Mucosa of stomach (tissue), 1 donor: Measurements from ENCODE around the gene NUP153.
"Not testable (repeated sequence)": the region's sequence is repeated elsewhere in the genome, so short reads cannot be mapped to it uniquely, and the experiment has no call there.

Experiments used
- H3K27me3 ChIP-seq: one replicate; pipeline ENCODE4 v1.7.0; 2013; ENCODE audit warnings: mild to moderate bottlenecking, low read length; ENCODE audit not compliant: control insufficient read depth, insufficient read depth
- H3K36me3 ChIP-seq: one replicate; pipeline ENCODE4 v1.7.0; 2013; ENCODE audit warnings: low read length; ENCODE audit not compliant: control insufficient read depth, insufficient read depth
- H3K4me1 ChIP-seq: one replicate; pipeline ENCODE4 v1.7.0; 2013; ENCODE audit warnings: mild to moderate bottlenecking, low read length; ENCODE audit not compliant: control insufficient read depth, insufficient read depth
- H3K4me3 ChIP-seq: one replicate; pipeline ENCODE4 v1.7.0; 2013; ENCODE audit warnings: low read length
- H3K9ac ChIP-seq: one replicate; pipeline ENCODE4 v1.7.0; 2013; ENCODE audit warnings: mild to moderate bottlenecking, low read length, moderate library complexity
- H3K9me3 ChIP-seq: one replicate; pipeline ENCODE4 v1.7.0; 2013; ENCODE audit warnings: mild to moderate bottlenecking, low read length, moderate library complexity; ENCODE audit not compliant: control insufficient read depth
- donor health status: Pancreatic carcinoma.

Gene NUP153

DNA sequence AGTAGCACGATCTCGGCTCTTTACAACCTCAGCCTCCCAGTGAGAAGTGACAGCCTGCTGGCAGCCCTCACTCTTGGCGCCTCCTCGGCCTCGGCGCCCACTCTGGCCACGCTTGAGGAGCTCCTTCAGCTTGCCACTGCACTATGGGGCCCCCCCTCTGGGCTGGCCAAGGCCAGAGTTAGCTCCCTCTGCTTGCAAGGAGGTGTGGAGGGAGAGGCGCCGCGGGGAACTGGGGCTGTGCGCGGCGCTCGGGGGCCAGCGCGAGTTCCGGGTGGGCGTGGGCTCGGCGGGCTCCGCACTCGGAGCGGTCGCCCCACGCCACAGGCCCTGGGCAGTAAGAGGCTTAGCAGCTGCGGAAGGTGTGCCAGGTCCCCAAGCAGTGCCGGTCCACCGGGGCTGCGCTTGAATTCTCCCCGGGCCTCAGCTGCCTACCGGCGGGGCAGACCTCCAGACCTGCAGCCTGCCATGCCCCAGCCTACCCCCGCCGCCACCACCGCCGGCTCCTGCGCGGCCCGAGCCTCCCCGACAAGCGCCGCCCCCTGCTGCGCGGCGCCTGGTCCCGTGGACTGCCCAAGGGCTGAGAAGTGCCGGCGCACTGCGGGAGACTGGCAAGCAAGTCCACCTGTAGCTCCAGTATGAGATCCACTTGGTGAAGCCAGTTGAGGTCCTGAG, 22.0 kb upstream of the NUP153 start:
- Histone ChIP-seq H3K4me3 (no peak overlapping the region), H3K9ac (no peak overlapping the region), H3K9me3 (no peaks in the 10 kb centered on the region), H3K27me3 (no peaks in the 10 kb centered on the region), H3K4me1 (no peaks in the 10 kb centered on the region), H3K36me3 (no peaks in the 10 kb centered on the region)

DNA sequence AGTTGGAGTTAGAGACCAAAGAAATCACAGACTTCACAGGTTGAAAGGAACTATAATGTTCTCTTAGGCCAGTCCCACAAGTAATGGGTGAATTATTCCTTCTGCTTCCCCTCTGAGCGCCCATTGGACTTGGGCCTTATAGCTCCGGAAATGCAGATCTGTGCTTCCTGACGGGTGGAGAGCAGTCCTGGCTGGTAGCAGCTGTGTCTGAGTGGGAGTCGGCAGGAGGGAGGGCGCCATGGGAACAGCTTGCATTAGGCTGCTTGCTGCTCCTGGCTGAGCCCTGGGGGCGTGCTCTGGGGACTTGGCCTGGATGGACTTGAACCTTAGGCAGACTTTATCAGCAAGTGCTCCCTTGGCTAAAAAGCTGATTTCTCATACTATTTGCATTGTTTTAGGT, 18.4 kb upstream of the NUP153 start:
- Histone ChIP-seq H3K36me3 (no peaks in the 10 kb centered on the region), H3K4me3 (no peak overlapping the region), H3K4me1 (no peaks in the 10 kb centered on the region), H3K9me3 (no peaks in the 10 kb centered on the region), H3K27me3 (no peaks in the 10 kb centered on the region), H3K9ac (no peak overlapping the region)

DNA sequence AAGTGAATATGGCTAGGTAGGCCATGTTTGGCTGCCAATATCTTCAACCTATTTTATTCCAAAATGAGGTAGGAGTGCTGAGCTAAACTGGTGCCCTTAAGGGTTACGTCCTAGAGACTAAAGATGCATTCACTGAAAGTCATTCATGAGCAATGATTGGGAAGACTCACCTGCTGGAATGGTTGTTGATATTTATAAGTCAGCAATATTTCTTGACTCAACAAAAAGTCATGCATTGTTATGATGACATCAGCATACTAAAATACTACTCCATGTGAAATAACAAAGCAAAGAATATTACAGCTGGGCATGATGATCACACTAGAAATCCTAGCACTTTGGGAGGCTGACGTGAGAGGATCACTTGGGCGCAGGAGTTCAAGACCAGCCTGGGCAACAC, 17.6 kb upstream of the NUP153 start:
- H3K36me3 ChIP-seq = no peaks in the 10 kb centered on the region
- no peak overlapping the region for H3K4me3 ChIP-seq
- no peak overlapping the region for H3K9ac ChIP-seq
- no peaks in the 10 kb centered on the region for H3K9me3 ChIP-seq
- H3K4me1 ChIP-seq = no peaks in the 10 kb centered on the region
- H3K27me3 ChIP-seq = no peaks in the 10 kb centered on the region

DNA sequence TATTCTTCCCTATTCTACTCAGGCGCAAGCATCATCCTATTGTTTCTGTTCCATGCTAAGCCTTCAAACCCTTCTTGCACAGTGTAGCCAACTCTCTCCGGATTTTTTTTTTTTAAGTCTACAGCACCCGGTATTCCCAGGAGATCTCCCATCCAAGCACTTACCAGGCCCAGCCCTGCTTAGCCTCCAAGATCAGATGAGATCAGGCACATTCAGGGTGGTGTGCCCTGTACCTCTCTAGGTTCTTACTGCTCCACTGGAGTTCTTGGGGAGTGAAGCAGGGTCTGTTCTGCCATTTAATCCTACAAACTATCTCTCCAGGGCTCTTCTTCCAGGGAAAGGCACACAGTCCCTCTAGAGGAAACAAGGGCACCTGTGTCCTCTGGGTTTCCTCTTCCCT, 14.9 kb upstream of the NUP153 start:
- no peaks in the 10 kb centered on the region for H3K9me3 ChIP-seq
- no peak overlapping the region for H3K4me3 ChIP-seq
- H3K4me1 ChIP-seq = no peaks in the 10 kb centered on the region
- no peak overlapping the region for H3K9ac ChIP-seq
- H3K27me3 ChIP-seq = no peaks in the 10 kb centered on the region
- no peaks in the 10 kb centered on the region for H3K36me3 ChIP-seq

DNA sequence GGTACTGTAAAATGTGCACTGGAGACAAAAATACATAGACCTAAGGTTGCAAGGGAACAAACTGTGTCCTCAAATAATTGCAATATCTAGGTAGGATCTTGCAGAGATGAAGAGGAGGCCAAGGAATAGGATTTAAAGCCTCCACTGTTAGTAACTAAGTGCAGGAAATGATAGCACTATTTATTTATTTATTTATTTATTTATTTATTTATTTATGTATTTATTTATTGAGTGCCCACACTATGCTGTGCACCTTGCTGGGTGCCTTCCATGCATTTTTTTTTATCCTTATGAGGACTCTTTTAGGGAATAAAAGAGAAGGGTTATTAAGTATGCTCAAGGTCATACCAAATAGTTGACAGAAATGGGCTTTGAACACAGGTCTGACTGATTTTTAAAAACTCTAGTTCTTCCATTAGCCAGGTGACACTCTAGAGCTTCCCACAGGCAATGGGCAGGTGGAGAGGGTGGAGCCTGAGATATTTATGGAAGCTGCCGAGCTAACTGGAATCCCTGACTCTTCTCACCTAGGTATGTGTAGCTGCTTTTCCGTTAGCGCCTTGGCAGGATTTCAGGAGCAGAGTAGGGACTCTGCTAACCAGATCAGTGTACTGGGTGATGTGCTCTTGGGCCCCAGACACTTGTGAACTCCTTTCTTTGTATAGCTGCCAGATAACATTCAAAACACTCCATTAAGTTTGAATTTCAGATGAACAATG, 12.8 kb upstream of the NUP153 start:
- Histone ChIP-seq H3K9ac (no peak overlapping the region), H3K4me1 (no peaks in the 10 kb centered on the region), H3K9me3 (no peaks in the 10 kb centered on the region), H3K4me3 (no peak overlapping the region), H3K27me3 (no peaks in the 10 kb centered on the region), H3K36me3 (no peaks in the 10 kb centered on the region)

DNA sequence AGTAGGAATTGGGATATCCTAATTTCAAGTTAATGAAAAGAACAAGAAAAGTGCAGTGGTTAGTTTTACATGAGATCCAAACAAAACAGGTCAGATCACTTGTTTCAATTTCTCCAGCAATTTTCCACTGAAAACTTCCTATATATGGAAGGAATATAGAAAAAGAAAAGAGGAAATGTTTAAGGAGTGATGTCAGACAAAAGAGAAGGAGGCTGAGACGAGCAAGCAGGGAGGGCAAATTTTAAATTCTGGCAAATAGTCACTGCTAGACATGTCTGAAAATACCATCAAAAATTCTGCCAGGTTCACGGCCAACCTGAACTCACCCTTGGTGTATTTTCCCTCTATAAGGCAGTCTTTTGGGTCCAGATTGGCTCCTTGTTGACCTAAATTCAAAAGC, 9.5 kb upstream of the NUP153 start:
- Histone ChIP-seq H3K9me3 (no peaks in the 10 kb centered on the region), H3K9ac (no peak overlapping the region), H3K4me3 (no peak overlapping the region), H3K36me3 (no peaks in the 10 kb centered on the region), H3K27me3 (no peaks in the 10 kb centered on the region), H3K4me1 (no peaks in the 10 kb centered on the region)

DNA sequence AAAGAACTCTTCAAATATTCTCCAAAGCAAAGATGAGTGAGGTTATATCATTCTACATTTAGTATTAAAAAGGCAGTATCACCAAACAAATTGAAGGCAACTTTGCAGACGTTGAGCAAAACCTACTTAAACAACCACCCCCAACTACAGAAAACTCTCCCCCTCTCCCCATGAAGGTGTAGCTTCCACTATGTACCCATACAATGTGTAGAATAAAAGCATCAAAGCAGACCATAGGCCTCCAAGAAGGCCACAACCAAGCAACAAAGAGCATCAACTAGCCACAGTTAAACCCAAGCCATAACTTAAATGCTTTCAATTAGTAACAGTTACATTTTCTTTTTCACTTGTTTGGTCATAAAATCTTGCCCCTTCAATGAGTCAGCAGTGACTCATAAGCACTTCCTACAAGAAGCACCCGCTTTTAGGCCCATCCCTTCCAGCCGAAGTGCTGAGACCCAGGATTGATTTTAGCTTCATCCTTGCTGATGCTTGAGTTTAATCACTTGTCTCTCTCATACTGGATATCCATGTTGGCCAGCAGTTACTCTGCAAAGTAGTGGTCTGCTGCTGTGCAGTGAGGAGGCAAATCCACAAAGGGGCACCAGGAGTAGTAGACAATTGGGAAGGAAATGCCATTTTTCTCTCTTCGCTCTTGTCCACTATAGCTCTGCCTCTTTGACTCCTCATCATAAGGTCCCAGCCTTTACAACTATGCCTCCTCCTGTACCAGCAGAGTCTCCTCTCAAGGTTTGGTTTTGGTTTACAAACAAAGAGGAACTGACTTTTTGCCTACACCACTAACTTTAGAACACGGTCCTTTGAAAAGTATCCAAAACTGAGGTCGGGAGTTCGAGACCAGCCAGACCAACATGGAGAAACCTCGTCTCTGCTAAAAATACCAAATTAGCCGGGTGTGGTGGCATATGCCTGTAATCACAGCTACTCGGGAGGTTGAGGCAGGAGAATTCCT, 8.4 kb upstream of the NUP153 start:
- Histone ChIP-seq H3K9me3 (no peaks in the 10 kb centered on the region), H3K36me3 (no peaks in the 10 kb centered on the region), H3K9ac (no peak overlapping the region), H3K4me3 (no peak overlapping the region), H3K4me1 (no peaks in the 10 kb centered on the region), H3K27me3 (no peaks in the 10 kb centered on the region)

DNA sequence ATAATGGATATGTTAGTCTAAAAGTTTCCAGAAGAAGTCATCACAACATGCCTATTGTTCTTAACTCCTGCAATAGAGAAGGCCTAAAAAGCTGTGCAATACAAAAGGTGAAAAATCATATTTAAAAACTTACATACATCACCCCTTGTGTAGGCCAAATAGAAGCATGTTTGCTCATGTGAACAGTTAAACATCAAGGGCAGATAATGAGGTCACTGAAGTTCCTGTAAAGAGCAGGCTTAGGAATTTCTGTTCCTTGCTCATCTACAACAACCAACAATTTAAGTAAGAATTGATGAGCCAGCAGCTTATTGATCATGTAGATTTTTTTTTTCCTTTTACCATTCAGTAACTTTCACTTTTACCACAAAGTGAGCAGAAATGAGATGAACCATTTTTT, 7.5 kb upstream of the NUP153 start:
- Histone ChIP-seq H3K4me1 (no peaks in the 10 kb centered on the region), H3K4me3 (no peak overlapping the region), H3K27me3 (no peaks in the 10 kb centered on the region), H3K36me3 (no peaks in the 10 kb centered on the region), H3K9me3 (no peaks in the 10 kb centered on the region), H3K9ac (no peak overlapping the region)

DNA sequence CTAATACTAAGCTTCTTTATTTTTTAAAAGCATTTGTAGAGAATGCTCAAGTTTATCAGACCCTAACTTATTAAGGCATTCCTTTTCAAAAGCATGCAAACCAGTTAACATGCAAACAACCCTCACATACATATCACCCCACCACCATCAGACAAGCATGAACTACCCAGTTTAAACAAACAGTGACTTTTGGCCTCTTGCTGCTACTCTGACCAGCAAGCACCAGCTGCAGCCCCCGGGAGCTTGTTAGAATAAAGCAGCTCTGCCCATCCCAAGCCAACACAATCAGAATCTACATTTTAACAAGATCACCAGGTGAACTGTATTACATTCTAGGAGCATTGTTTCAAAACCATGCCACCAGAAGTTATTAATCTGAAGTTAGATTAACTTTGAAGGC, 5.9 kb upstream of the NUP153 start:
- H3K36me3 ChIP-seq = no peaks in the 10 kb centered on the region
- no peaks in the 10 kb centered on the region for H3K4me1 ChIP-seq
- no peak overlapping the region for H3K4me3 ChIP-seq
- no peak overlapping the region for H3K9ac ChIP-seq
- H3K27me3 ChIP-seq = no peaks in the 10 kb centered on the region
- H3K9me3 ChIP-seq = no peaks in the 10 kb centered on the region

DNA sequence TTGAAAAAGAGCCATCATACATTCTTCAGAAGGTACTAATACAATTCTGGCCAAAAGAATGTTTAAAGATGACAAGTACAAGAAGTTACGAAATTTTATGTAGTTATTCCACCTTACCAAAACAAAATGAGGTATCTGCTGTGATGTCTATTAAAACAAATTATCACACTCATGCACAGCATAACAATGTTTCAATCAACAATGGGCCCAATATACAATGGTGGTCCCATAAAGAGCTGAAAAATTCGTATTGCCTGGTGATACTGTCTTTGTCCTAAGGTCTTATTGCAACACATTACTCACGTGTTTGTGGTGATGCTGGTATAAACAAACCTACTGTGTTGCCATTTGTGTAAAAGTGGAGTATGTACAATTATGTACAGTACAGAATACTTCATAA, 3.6 kb upstream of the NUP153 start:
- Histone ChIP-seq H3K4me1 (peaks cover 4% of the 10 kb centered on the region), H3K36me3 (no peaks in the 10 kb centered on the region), H3K4me3 (no peak overlapping the region), H3K9ac (no peak overlapping the region), H3K9me3 (no peaks in the 10 kb centered on the region), H3K27me3 (no peaks in the 10 kb centered on the region)

DNA sequence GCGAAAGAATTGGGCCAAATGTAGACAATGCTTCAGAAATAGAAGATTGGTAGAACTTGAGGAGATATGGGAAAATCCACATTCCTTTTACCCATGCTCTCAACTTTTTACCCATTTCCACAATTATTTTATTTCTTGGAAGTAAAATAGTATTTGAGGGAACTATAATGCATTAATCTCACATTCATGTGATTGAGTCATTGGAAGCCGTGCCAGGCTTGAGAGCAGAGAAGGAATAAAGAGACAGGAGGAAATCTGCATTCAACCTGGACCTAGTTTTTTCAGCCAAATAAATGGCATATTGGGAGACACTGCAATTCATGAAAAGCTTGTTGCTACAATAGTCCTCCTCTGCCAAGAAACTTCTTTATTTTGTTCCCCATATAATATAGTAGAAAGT, 2.8 kb upstream of the NUP153 start:
- Histone ChIP-seq H3K27me3 (no peaks in the 10 kb centered on the region), H3K4me1 (peaks cover 6% of the 10 kb centered on the region), H3K9ac (no peak overlapping the region), H3K36me3 (no peaks in the 10 kb centered on the region), H3K4me3 (no peak overlapping the region), H3K9me3 (no peaks in the 10 kb centered on the region)

DNA sequence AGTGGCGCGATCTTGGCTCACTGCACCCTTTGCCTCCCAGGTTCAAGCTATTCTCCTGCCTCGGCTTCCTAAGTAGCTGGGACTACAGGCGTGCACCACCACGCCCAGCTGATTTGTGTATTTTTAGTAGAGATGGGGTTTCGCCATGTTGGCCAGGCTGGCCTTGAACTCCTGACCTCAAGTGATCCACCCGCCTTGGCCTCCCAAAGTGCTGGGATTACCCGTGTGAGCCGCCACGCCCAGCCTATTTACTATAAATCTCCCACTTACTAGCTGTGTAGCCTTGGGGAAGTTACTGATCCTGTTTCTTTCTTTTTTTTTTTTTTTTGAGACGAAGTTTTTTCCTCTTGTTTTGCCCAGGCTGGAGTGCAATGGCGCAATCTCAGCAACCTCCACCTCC, 1.3 kb upstream of the NUP153 start:
- not testable (repeated sequence) for H3K9ac ChIP-seq, H3K27me3 ChIP-seq, H3K36me3 ChIP-seq, H3K9me3 ChIP-seq, H3K4me3 ChIP-seq
- H3K4me1 ChIP-seq = peaks cover 11% of the 10 kb centered on the region
